SK-N-SH (cell line): ENCODE measurements around the gene VGF. TPM values are rescaled to one million over a fixed set of nuclear protein-coding genes. Genes with fewer than 3 reads are reported as not detected.

ENCODE experiments used
- CTCF ChIA-PET: fragments of 300-600, 350-600 bp; formaldehyde crosslinking; extraction: SDS; loops from one replicate; lab custom pipeline; 2021; lab: Yijun Ruan, JAX
- POLR2A ChIA-PET: fragments of 350-600 bp; sonication (Branson Sonifier 250); formaldehyde crosslinking; extraction: SDS; loops from one replicate; lab custom pipeline; 2020; ENCODE audit warnings: antibody characterized with exemption, inconsistent platforms; lab: Yijun Ruan, JAX
- DNase-seq: peaks from one replicate; pipeline ENCODE4 v3.0.0; 2012
- H2AFZ ChIP-seq: fragments of 200-600 bp; sonication (generic); 2 replicates; pipeline ENCODE4 v1.8.1; 2016; ENCODE audit warnings: antibody characterized with exemption, mild to moderate bottlenecking, low read depth
- H3F3A ChIP-seq: fragments of 200-600 bp; sonication (generic); replicated peaks from 2 replicates; pipeline ENCODE3; 2016; ENCODE audit warnings: antibody characterized with exemption, mild to moderate bottlenecking; ENCODE audit not compliant: insufficient read depth
- H3K27ac ChIP-seq, 2 experiments: fragments of 200-500 bp in 1 of 2; fragments of 200-600 bp in 1 of 2; sonication (Bioruptor generic) in 1 of 2; sonication (generic), shearing (Covaris generic) in 1 of 2; 2 replicates each; pipeline versions ENCODE4 v1.5.1 to v1.6.1; 2014 to 2016; ENCODE audit warnings: low read depth in 2 of 2, inconsistent platforms in 1 of 2, low read length in 1 of 2, mild to moderate bottlenecking in 1 of 2, mixed read lengths in 1 of 2
- H3K27me3 ChIP-seq: fragments of 200-600 bp; sonication (generic), shearing (Covaris generic); 2 replicates; pipeline ENCODE4 v1.6.1; 2016; ENCODE audit warnings: mixed run types; ENCODE audit not compliant: insufficient read depth
- H3K36me3 ChIP-seq, 2 experiments: fragments of 200-500 bp in 1 of 2; fragments of 200-600 bp in 1 of 2; sonication (Bioruptor generic) in 1 of 2; sonication (generic) in 1 of 2; replicated peaks in 1 of 2; 2 replicates each; pipeline versions ENCODE3 to v1.5.1; 2014 to 2016; ENCODE audit warnings: low read length in 1 of 2, mild to moderate bottlenecking in 1 of 2; ENCODE audit not compliant: insufficient read depth in 2 of 2, control insufficient read depth in 1 of 2
- H3K4me1 ChIP-seq, 2 experiments: fragments of 200-500 bp in 1 of 2; fragments of 200-600 bp in 1 of 2; sonication (Bioruptor generic) in 1 of 2; sonication (generic), shearing (Covaris generic) in 1 of 2; 2 replicates each; pipeline versions ENCODE4 v1.5.1 to v1.6.1; 2014 to 2016; ENCODE audit warnings: low read depth in 1 of 2, low read length in 1 of 2, mixed run types in 1 of 2; ENCODE audit not compliant: insufficient read depth in 2 of 2, control insufficient read depth in 1 of 2
- H3K4me2 ChIP-seq: fragments of 200-600 bp; sonication (generic), shearing (Covaris generic); 2 replicates; pipeline ENCODE4 v1.6.1; 2017; ENCODE audit warnings: mixed run types
- H3K4me3 ChIP-seq, 2 experiments: fragments of 200-500 bp in 1 of 2; fragments of 200-600 bp in 1 of 2; sonication (Bioruptor generic) in 1 of 2; sonication (generic), shearing (Covaris generic) in 1 of 2; 2 replicates each; pipeline versions ENCODE4 v1.5.1 to v1.8.1; 2014 to 2016; ENCODE audit warnings: low read depth in 2 of 2, inconsistent platforms in 1 of 2, low read length in 1 of 2, mild to moderate bottlenecking in 1 of 2, mixed read lengths in 1 of 2, moderate library complexity in 1 of 2
- H3K79me2 ChIP-seq: fragments of 200-600 bp; sonication (generic); 2 replicates; pipeline ENCODE4 v1.8.1; 2017; ENCODE audit warnings: mild to moderate bottlenecking; ENCODE audit not compliant: insufficient read depth
- H3K9ac ChIP-seq: fragments of 200-600 bp; sonication (generic); 2 replicates; pipeline ENCODE4 v1.6.1; 2017; ENCODE audit warnings: mixed run types
- H3K9me2 ChIP-seq: fragments of 200-600 bp; sonication (generic); 2 replicates; pipeline ENCODE4 v1.6.1; 2017; ENCODE audit warnings: mixed run types
- H3K9me3 ChIP-seq: fragments of 200-600 bp; sonication (generic); 2 replicates; pipeline ENCODE4 v1.6.1; 2017; ENCODE audit warnings: mixed run types, mild to moderate bottlenecking, moderate library complexity
- H4K20me1 ChIP-seq: fragments of 200-600 bp; sonication (generic); 2 replicates; pipeline ENCODE4 v1.6.1; 2017; ENCODE audit warnings: mild to moderate bottlenecking, mixed run types; ENCODE audit not compliant: insufficient read depth
- ELF1 ChIP-seq: IDR thresholded peaks from 2 replicates; pipeline ENCODE4 v1.4.0; 2012
- EP300 ChIP-seq, 2 experiments: IDR thresholded peaks; 2 replicates each; pipeline versions ENCODE4 v1.4.0 to v1.6.1; 2012; ENCODE audit warnings: borderline replicate concordance in 1 of 2, low read depth in 1 of 2, low read length in 1 of 2
- FOSL2 ChIP-seq: IDR thresholded peaks from 2 replicates; pipeline ENCODE4 v1.4.0; 2012; ENCODE audit warnings: low read depth, mild to moderate bottlenecking, moderate library complexity, borderline replicate concordance
- FOXM1 ChIP-seq: IDR thresholded peaks from 2 replicates; pipeline ENCODE4 v1.4.0; 2012; ENCODE audit warnings: low read depth, mild to moderate bottlenecking
- JUND ChIP-seq: IDR thresholded peaks from 2 replicates; pipeline ENCODE4 v1.4.0; 2012
- MAX ChIP-seq: IDR thresholded peaks from 2 replicates; pipeline ENCODE4 v1.4.0; 2012; ENCODE audit warnings: low read depth
- NFIC ChIP-seq: IDR thresholded peaks from 2 replicates; pipeline ENCODE4 v1.4.0; 2012; ENCODE audit warnings: borderline replicate concordance
- NRF1 ChIP-seq: IDR thresholded peaks from 2 replicates; pipeline ENCODE4 v1.6.1; 2012; ENCODE audit warnings: low read depth, mild to moderate bottlenecking, low read length
- RFX5 ChIP-seq: IDR thresholded peaks from 2 replicates; pipeline ENCODE4 v1.6.1; 2012; ENCODE audit warnings: mild to moderate bottlenecking, improper control_type of control experiment, low read length
- TEAD4 ChIP-seq: IDR thresholded peaks from 2 replicates; pipeline ENCODE4 v1.4.0; 2012; ENCODE audit warnings: mild to moderate bottlenecking, borderline replicate concordance; ENCODE audit not compliant: insufficient read depth
- USF1 ChIP-seq: IDR thresholded peaks from 2 replicates; pipeline ENCODE4 v1.4.0; 2012; ENCODE audit warnings: low read depth, borderline replicate concordance
- WGBS: methylation state at CpG from one replicate; pipeline ENCODE4 v1.1.6; 2017; ENCODE audit warnings: low lambda C conversion rate; 5-methylcytosine and 5-hydroxymethylcytosine counted together
- polyA plus RNA-seq, 3 experiments: library from polyadenylated mRNA; depleted of rRNA; stranded (reverse); fragments of >200 nt; gene quantifications; 2 replicates each; pipeline ENCODE4 v1.2.3, GENCODE V29; 2012

VGF gene
- polyA plus RNA-seq, 1 of the 3 experiments (the other 2 are of a cell fraction): 54.3 TPM

- TF ChIP-seq USF1 (peak; percentile 86), TEAD4 (0 out of 2 replicates have a peak, but pooled peaks have one; percentile 12), FOSL2 (no peak), JUND (no peak; the same call in 1 of the 2 replicates), NRF1 (no peak)
Observed at GRCh38 chr7:101125989-101126650, 39.2 kb downstream of the VGF start (continued).

GRCh38 chr7:101124376-101125056 lies 40.9 kb downstream of the VGF start:
- CTCF ChIA-PET: interaction anchor here (1.2 to 3.4 kb wide), 7 partner anchors 13 to 230 kb away, joined by 4 to 19 read pairs (median 8); no protein-coding TSS in a partner anchor
- Histone ChIP-seq H3K9me2 (no peaks in the 10 kb centered on the region), H3F3A (peaks cover 80% of the 10 kb centered on the region), H3K27me3 (no peaks in the 10 kb centered on the region), H3K4me1 (peaks cover 14 to 43% of the 10 kb centered on the region in 2 experiments; a peak in 3 of 4 replicates), H3K9ac (peak overlapping the region; percentile 39), H3K9me3 (no peaks in the 10 kb centered on the region), H4K20me1 (peaks cover 25% of the 10 kb centered on the region), H3K36me3 (peaks cover 0 to 24% of the 10 kb centered on the region in 2 experiments), H3K79me2 (peaks cover 64% of the 10 kb centered on the region), H3K4me3 (no peak overlapping the region), H3K4me2 (peak overlapping the region; percentile 12; the same call in 1 of the 2 replicates), H3K27ac (peak overlapping the region in 1 of 2 experiments; percentile 98; a peak in 2 of 4 replicates), H2AFZ (no peak overlapping the region)
- WGBS: 73% methylated on average over 7 of the region's 7 CpGs
- no peak for DNase-seq
- TF ChIP-seq NRF1 (no peak), FOXM1 (no peak), MAX (no peak), EP300 (IDR thresholded peaks at IDR 0.05; ENCODE audit: borderline replicate concordance in 1 of 2, low read depth in 1 of 2, low read length in 1 of 2) (no peak), TEAD4 (no peak), RFX5 (no peak), USF1 (peak; percentile 37; the same call in 1 of the 2 replicates), ELF1 (no peak), NFIC (no peak)
- POLR2A ChIA-PET: interaction anchor here (0.7 kb wide), 1 partner anchor 11 kb away, joined by 5 read pairs; no protein-coding TSS in a partner anchor
